OCI-LY3 (cell line): Measurements from ENCODE around the gene GPR158.

Source experiments
- H2AFZ ChIP-seq: fragments of 200-600, 300-600 bp; shearing (Covaris generic); 2 replicates; pipeline ENCODE4 v1.6.0; 2014; ENCODE audit warnings: antibody characterized with exemption, low read depth, low read length
- H3K27ac ChIP-seq: fragments of 200-600, 300-600 bp; sonication (generic); 2 replicates; pipeline ENCODE4 v1.5.1; 2014; ENCODE audit warnings: mild to moderate bottlenecking, low read length, moderate library complexity, mixed read lengths
- H3K27me3 ChIP-seq: fragments of 200-600, 300-600 bp; sonication (generic); 2 replicates; pipeline ENCODE4 v1.6.1; 2014; ENCODE audit warnings: low read depth, low read length, mixed read lengths
- H3K36me3 ChIP-seq: fragments of 200-600, 300-600 bp; sonication (generic); replicated peaks from 2 replicates; pipeline ENCODE3; 2014; ENCODE audit warnings: low read depth, low read length, mixed read lengths
- H3K4me1 ChIP-seq: fragments of 300-600, 200-600 bp; sonication (generic); 2 replicates; pipeline ENCODE4 v1.6.1; 2014; ENCODE audit warnings: low read length, mixed read lengths
- H3K4me2 ChIP-seq: fragments of 200-600, 300-600 bp; sonication (generic); 2 replicates; pipeline ENCODE4 v1.6.1; 2014; ENCODE audit warnings: low read length, mixed read lengths
- H3K4me3 ChIP-seq: fragments of 300-600, 200-600 bp; sonication (generic); 2 replicates; pipeline ENCODE4 v1.5.1; 2014; ENCODE audit warnings: antibody characterized with exemption, mild to moderate bottlenecking, low read length, moderate library complexity
- H3K79me2 ChIP-seq: fragments of 300-600, 200-600 bp; shearing (Covaris generic); 2 replicates; pipeline ENCODE4 v1.6.1; 2014; ENCODE audit warnings: mild to moderate bottlenecking, low read length, mixed read lengths
- H3K9ac ChIP-seq: fragments of 300-600, 200-600 bp; shearing (Covaris generic); 2 replicates; pipeline ENCODE4 v1.6.0; 2014; ENCODE audit warnings: mild to moderate bottlenecking, low read length, moderate library complexity
- H3K9me3 ChIP-seq: fragments of 200-600, 300-600 bp; shearing (Covaris generic); 2 replicates; pipeline ENCODE4 v1.6.1; 2014; ENCODE audit warnings: low read length, mixed read lengths; ENCODE audit not compliant: insufficient read depth
- H4K20me1 ChIP-seq: fragments of 200-600, 300-600 bp; sonication (generic); 2 replicates; pipeline ENCODE4 v1.6.1; 2016; ENCODE audit warnings: low read length, mixed read lengths; ENCODE audit not compliant: insufficient read depth
- EZH2phosphoT487 ChIP-seq: fragments of 200-600 bp; shearing (Covaris generic); IDR thresholded peaks from 2 replicates; pipeline ENCODE4 v1.6.1; 2018; ENCODE audit warnings: antibody characterized with exemption, mixed run types, low read depth
- TF ChIP-seq, protein P1 (sequence below): fragments of 200-600, 300-600 bp; sonication (generic); IDR thresholded peaks from 2 replicates; pipeline ENCODE4 v1.5.1; 2014; ENCODE audit warnings: antibody characterized with exemption, low read length, low read depth

The GPR158 gene

GRCh38 chr10:25582961-25583360 is 408.2 kb downstream of the GPR158 start:
- Histone ChIP-seq H4K20me1 (no peaks in the 10 kb centered on the region), H3K27ac (no peak overlapping the region), H3K4me1 (no peaks in the 10 kb centered on the region), H3K27me3 (no peaks in the 10 kb centered on the region), H3K36me3 (no peaks in the 10 kb centered on the region), H3K79me2 (no peaks in the 10 kb centered on the region), H2AFZ (no peak overlapping the region), H3K4me3 (no peak overlapping the region), H3K9me3 (no peaks in the 10 kb centered on the region), H3K9ac (no peak overlapping the region), H3K4me2 (no peak overlapping the region)
- TF ChIP-seq EZH2phosphoT487 = no peak
- TF ChIP-seq, protein P1, sequence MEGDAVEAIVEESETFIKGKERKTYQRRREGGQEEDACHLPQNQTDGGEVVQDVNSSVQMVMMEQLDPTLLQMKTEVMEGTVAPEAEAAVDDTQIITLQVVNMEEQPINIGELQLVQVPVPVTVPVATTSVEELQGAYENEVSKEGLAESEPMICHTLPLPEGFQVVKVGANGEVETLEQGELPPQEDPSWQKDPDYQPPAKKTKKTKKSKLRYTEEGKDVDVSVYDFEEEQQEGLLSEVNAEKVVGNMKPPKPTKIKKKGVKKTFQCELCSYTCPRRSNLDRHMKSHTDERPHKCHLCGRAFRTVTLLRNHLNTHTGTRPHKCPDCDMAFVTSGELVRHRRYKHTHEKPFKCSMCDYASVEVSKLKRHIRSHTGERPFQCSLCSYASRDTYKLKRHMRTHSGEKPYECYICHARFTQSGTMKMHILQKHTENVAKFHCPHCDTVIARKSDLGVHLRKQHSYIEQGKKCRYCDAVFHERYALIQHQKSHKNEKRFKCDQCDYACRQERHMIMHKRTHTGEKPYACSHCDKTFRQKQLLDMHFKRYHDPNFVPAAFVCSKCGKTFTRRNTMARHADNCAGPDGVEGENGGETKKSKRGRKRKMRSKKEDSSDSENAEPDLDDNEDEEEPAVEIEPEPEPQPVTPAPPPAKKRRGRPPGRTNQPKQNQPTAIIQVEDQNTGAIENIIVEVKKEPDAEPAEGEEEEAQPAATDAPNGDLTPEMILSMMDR = no peak

DNA sequence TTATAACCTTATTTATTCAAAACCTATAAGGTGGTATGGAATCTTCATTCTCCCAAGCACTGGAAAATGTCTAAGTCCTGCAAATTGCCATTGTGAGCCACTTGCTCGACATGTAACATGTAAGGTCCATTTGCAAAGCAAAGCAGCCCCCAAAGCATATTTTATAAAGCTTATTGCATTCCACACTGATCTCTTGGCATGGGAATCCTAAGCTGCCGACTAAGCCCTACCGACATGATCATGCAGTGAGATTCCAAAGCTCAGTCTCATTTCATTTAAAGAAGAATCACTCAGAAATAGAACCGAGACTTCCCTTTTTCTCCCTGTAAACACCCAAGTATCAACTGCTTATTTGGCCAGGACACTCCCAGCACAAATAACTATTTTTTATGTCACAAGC is 425.9 kb downstream of the GPR158 start:
- H3K9ac ChIP-seq = no peak overlapping the region
- no peaks in the 10 kb centered on the region for H3K9me3 ChIP-seq
- TF ChIP-seq EZH2phosphoT487 = no peak
- TF ChIP-seq, protein P1 = no peak

DNA sequence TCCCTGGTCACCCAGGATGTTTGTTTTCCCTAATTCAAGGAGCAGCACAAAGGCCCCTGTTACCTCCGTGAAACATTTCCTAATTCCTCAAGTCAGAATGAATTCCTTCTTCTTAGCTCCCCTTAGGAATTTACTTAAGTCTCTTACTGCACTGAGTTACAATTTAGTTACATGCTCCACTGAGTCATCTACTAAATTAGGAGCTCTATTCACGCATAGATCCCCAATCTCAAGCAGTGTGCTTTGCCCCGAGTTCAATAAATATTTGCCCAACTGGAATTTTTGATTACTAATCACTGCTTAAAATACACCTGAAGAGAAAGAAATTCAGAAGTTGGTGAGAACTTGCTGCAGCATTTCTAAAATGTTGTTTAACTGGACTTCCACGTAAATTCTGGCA is 429.8 kb downstream of the GPR158 start:
- H3K9ac ChIP-seq = no peak overlapping the region
- no peaks in the 10 kb centered on the region for H3K4me1 ChIP-seq
- TF ChIP-seq, protein P1 = no peak
- TF ChIP-seq EZH2phosphoT487 = no peak
- H3K79me2 ChIP-seq = no peaks in the 10 kb centered on the region
- no peaks in the 10 kb centered on the region for H4K20me1 ChIP-seq
- H3K27ac ChIP-seq = no peak overlapping the region
- no peak overlapping the region for H3K4me3 ChIP-seq
- no peaks in the 10 kb centered on the region for H3K27me3 ChIP-seq
- no peak overlapping the region for H2AFZ ChIP-seq
- no peaks in the 10 kb centered on the region for H3K36me3 ChIP-seq
- no peak overlapping the region for H3K4me2 ChIP-seq
- no peaks in the 10 kb centered on the region for H3K9me3 ChIP-seq

More for the DNA sequence above, 425.9 kb downstream of the GPR158 start:
- Histone ChIP-seq H3K4me1 (no peaks in the 10 kb centered on the region), H3K27me3 (no peaks in the 10 kb centered on the region), H4K20me1 (no peaks in the 10 kb centered on the region), H3K79me2 (no peaks in the 10 kb centered on the region), H3K27ac (no peak overlapping the region), H3K36me3 (no peaks in the 10 kb centered on the region), H2AFZ (no peak overlapping the region), H3K4me2 (no peak overlapping the region), H3K4me3 (no peak overlapping the region)

GRCh38 chr10:25614652-25615051 is 439.9 kb downstream of the GPR158 start:
- Histone ChIP-seq H3K4me3 (no peak overlapping the region), H3K79me2 (no peaks in the 10 kb centered on the region), H2AFZ (no peak overlapping the region), H3K4me1 (no peaks in the 10 kb centered on the region), H3K4me2 (no peak overlapping the region), H3K9me3 (no peaks in the 10 kb centered on the region), H3K27ac (no peak overlapping the region), H3K9ac (no peak overlapping the region), H4K20me1 (no peaks in the 10 kb centered on the region), H3K36me3 (no peaks in the 10 kb centered on the region), H3K27me3 (no peaks in the 10 kb centered on the region)
- TF ChIP-seq, protein P1 = no peak
- TF ChIP-seq EZH2phosphoT487 = no peak
